Coronary artery (tissue), 2 donors: ENCODE measurements around the gene ZNF845.
"Not testable (repeated sequence)": the region's sequence is repeated elsewhere in the genome, so short reads cannot be mapped to it uniquely, and the experiment has no call there.

Experiments
- DNase-seq: peaks from one replicate; pipeline ENCODE4 v3.0.0-alpha.2; 2017; ENCODE audit warnings: low spot score
- H3K27ac ChIP-seq, 2 donors: fragments of 200-600 bp; sonication (generic); one replicate each; pipeline ENCODE4 v1.5.1; 2016 to 2019
- H3K4me3 ChIP-seq: fragments of 200-600 bp; sonication (generic); 2 replicates; pipeline ENCODE4 v1.5.1; 2016; ENCODE audit warnings: mild to moderate bottlenecking, moderate library complexity
- CTCF ChIP-seq: fragments of 200-600 bp; sonication (generic); IDR thresholded peaks from one replicate; pipeline ENCODE4 v1.5.1; 2019; ENCODE audit warnings: antibody characterized with exemption

Gene ZNF845

GRCh38 chr19:53388904-53389303, 55.4 kb downstream of the ZNF845 start:
- Histone ChIP-seq H3K4me3 (no peak overlapping the region), H3K27ac (no peak overlapping the region)
- DNase-seq: no peak

GRCh38 chr19:53389571-53389970, 56.0 kb downstream of the ZNF845 start:
- TF ChIP-seq CTCF: no peak
- no peak overlapping the region for H3K4me3 ChIP-seq
- no peak for DNase-seq
- H3K27ac ChIP-seq: no peak overlapping the region

More at GRCh38 chr19:53388904-53389303, 55.4 kb downstream of the ZNF845 start:
- TF ChIP-seq CTCF: no peak

- Histone ChIP-seq H3K4me3 (no peak overlapping the region), H3K27ac (no peak overlapping the region)
- no peak for TF ChIP-seq CTCF
- DNase-seq: no peak
These were observed 56.4 kb downstream of the ZNF845 start for GRCh38 chr19:53389978-53390377.

GRCh38 chr19:53394522-53394973, 61.0 kb downstream of the ZNF845 start:
- no peak for TF ChIP-seq CTCF

GRCh38 chr19:53394974-53395839, 61.7 kb downstream of the ZNF845 start, which contains the start of gene ZNF765:
ZNF765 (plus strand) TSS chr19:53395149; CDS start chr19:53398016, 2,867 bp downstream.
- TF ChIP-seq CTCF: peak; percentile 58
- Histone ChIP-seq H3K4me3 (peak within 1 kb of the TSS; percentile 69), H3K27ac (peak within 1 kb of the TSS; percentile 78 to 86)
- peak; percentile 95 for DNase-seq

More at GRCh38 chr19:53394522-53394973, 61.0 kb downstream of the ZNF845 start:
- peak; percentile 76 for DNase-seq
- Histone ChIP-seq H3K27ac (peak overlapping the region; percentile 78 to 86), H3K4me3 (peak overlapping the region; percentile 69)

GRCh38 chr19:53395840-53396524, 62.4 kb downstream of the ZNF845 start:
- peak overlapping the region; percentile 78 to 86 for H3K27ac ChIP-seq
- peak overlapping the region; percentile 69 for H3K4me3 ChIP-seq
- not testable (repeated sequence) for DNase-seq

- Histone ChIP-seq H3K4me3 (peak overlapping the region; percentile 69), H3K27ac (no peak overlapping the region)
These were observed 62.9 kb downstream of the ZNF845 start for GRCh38 chr19:53396525-53396868.

GRCh38 chr19:53397918-53398317, 64.4 kb downstream of the ZNF845 start:
- not testable (repeated sequence) for DNase-seq, H3K4me3 ChIP-seq, H3K27ac ChIP-seq

More at GRCh38 chr19:53396525-53396868, 62.9 kb downstream of the ZNF845 start:
- DNase-seq: no peak
- TF ChIP-seq CTCF: no peak
